Measurements from ENCODE around the gene C16orf96. TPM values are rescaled to one million over a fixed set of nuclear protein-coding genes. Genes with fewer than 3 reads are reported as not detected.

The C16orf96 gene
- total and polyA plus RNA-seq, 2 experiments from 2014 or later: not detected

DNA sequence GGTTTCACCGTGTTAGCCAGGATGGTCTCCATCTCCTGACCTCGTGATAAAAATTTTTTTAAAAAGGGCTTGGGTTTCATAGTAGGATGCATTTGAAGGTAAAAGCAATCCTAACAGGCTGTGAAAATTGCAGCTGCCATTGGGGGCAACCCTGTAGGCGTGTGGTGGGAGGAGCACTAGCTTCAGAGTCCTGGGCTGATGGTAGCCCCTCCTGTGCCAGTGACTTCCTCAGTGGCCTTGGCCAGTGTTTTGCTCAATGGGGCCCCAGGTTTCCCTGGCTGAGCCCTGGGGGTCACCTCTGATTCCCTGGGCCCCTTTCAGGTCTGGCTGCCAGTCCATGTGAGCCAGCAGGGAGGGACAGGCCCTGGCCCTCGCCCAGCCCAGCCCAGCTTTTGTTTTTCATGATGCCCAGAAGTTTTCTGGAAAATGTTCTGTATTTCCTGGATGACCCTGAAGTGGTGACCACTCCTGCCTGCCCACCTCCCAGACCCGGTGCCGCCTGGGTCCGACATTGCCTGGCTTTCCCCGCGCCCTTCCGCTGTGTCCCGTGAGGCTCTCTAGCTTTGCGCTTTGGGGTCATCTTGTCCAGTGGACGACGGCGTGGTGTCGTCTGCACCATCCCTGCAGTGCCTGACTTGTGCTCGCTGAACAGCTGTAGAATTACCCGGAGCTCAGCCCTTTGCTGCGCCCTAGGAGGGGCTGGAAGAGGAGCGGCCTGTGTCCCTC lies 77.9 kb downstream of the C16orf96 start:
- in situ Hi-C loops (cut with MboI): no loop called here
- Histone ChIP-seq H3K4me2 (ENCODE audit: unreplicated experiment) (no peak overlapping the region), H4K20me1 (ENCODE audit: insufficient read depth) (no peaks in the 10 kb centered on the region), H3K9me2 (ENCODE audit: insufficient read depth) (no peaks in the 10 kb centered on the region), H3K36me3 (ENCODE audit: low read depth) (no peaks in the 10 kb centered on the region), H3K4me1 (ENCODE audit: insufficient read depth) (no peaks in the 10 kb centered on the region), H3K4me3 (no peak overlapping the region), H3K9me3 (ENCODE audit: low read depth) (no peaks in the 10 kb centered on the region), H3K79me2 (ENCODE audit: insufficient read depth) (peaks cover 100% of the 10 kb centered on the region), H3K27ac (no peak overlapping the region), H3F3A (ENCODE audit: insufficient read depth) (no peaks in the 10 kb centered on the region), H3K9ac (no peak overlapping the region), H3K27me3 (replicated peaks; ENCODE audit: insufficient read depth) (no peaks in the 10 kb centered on the region), H2AFZ (no peak overlapping the region)
- 94% methylated on average over 20 of the region's 20 CpGs for WGBS, 2 experiments (ENCODE audit: low coverage in 1 of 2, low lambda C conversion rate in 2 of 2, missing lambda C conversion rate in 2 of 2)
- no peak for TF ChIP-seq EZH2phosphoT487 (IDR thresholded peaks at IDR 0.05; ENCODE audit: insufficient read depth, low read depth)
- no peak for TF ChIP-seq EZH2 (IDR thresholded peaks at IDR 0.05; ENCODE audit: insufficient read depth, poor library complexity, severe bottlenecking)
- DNase-seq: no peak

DNA sequence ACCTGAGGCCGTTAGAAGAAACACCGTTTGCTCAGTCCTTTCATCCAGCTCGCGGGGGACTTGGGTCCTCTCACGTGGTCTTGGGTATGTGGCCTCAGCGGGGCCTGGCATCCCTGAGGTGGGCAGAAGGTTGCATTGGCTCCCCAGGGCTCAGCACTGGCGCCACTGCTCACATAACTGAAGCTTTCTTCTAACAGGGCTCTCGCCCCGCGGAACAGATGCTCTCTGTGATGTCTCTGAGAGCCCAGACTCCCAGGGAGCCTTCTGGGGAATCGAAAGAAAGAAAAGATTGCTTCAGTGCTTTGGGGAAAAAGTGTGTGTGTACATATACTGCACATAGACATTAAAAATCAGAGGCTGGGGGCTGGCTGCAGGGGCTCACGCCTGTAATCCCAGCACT lies 78.6 kb downstream of the C16orf96 start:
- H3K36me3 ChIP-seq (ENCODE audit: low read depth): no peaks in the 10 kb centered on the region
- H3K9me3 ChIP-seq (ENCODE audit: low read depth): no peaks in the 10 kb centered on the region
- no peaks in the 10 kb centered on the region for H3F3A ChIP-seq (ENCODE audit: insufficient read depth)
- no peak overlapping the region for H2AFZ ChIP-seq
- TF ChIP-seq EZH2phosphoT487 (IDR thresholded peaks at IDR 0.05; ENCODE audit: insufficient read depth, low read depth) (no peak), EZH2 (IDR thresholded peaks at IDR 0.05; ENCODE audit: insufficient read depth, poor library complexity, severe bottlenecking) (no peak)
- H4K20me1 ChIP-seq (ENCODE audit: insufficient read depth): no peaks in the 10 kb centered on the region
- no peaks in the 10 kb centered on the region for H3K4me1 ChIP-seq (ENCODE audit: insufficient read depth)
- no peak overlapping the region for H3K4me3 ChIP-seq
- H3K9ac ChIP-seq: no peak overlapping the region
- 93 to 94% methylated on average over 12 of the region's 12 CpGs for WGBS, 2 experiments (ENCODE audit: low coverage in 1 of 2, low lambda C conversion rate in 2 of 2, missing lambda C conversion rate in 2 of 2)
- H3K27me3 ChIP-seq (replicated peaks; ENCODE audit: insufficient read depth): no peaks in the 10 kb centered on the region
- DNase-seq: no peak
- no peaks in the 10 kb centered on the region for H3K9me2 ChIP-seq (ENCODE audit: insufficient read depth)
- in situ Hi-C loops (cut with MboI): no loop called here
- peaks cover 100% of the 10 kb centered on the region for H3K79me2 ChIP-seq (ENCODE audit: insufficient read depth)
- no peak overlapping the region for H3K4me2 ChIP-seq (ENCODE audit: unreplicated experiment)
- no peak overlapping the region for H3K27ac ChIP-seq

DNA sequence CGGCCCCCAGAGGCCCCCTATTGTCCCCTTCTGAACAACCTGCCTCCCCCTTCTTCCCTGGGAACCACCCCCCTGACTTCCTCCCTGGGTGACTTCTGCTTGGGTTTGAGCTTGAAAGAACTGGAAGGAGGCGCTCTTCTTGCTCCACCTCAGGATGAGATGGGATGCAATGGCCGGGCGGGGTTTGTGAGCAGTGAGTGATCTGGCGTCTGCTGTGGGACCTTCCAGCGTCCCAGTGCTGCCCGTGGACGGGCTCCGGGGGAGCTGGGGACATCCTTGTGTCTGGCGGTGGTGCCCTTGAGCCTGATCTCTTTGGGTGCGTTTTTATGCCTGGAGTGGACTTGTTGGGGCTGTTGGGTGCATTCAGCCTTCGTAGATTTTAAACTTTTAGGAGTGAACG lies 80.1 kb downstream of the C16orf96 start:
- Histone ChIP-seq H3K4me1 (ENCODE audit: insufficient read depth) (no peaks in the 10 kb centered on the region), H3K4me2 (ENCODE audit: unreplicated experiment) (no peak overlapping the region), H3K36me3 (ENCODE audit: low read depth) (no peaks in the 10 kb centered on the region), H3K79me2 (ENCODE audit: insufficient read depth) (peaks cover 100% of the 10 kb centered on the region), H4K20me1 (ENCODE audit: insufficient read depth) (0 out of 2 replicates have a peak, but pooled peaks cover 6% of the 10 kb centered on the region), H3K4me3 (no peak overlapping the region), H2AFZ (no peak overlapping the region), H3K9ac (no peak overlapping the region), H3K9me2 (ENCODE audit: insufficient read depth) (no peaks in the 10 kb centered on the region), H3F3A (ENCODE audit: insufficient read depth) (no peaks in the 10 kb centered on the region), H3K27me3 (replicated peaks; ENCODE audit: insufficient read depth) (no peaks in the 10 kb centered on the region), H3K9me3 (ENCODE audit: low read depth) (no peaks in the 10 kb centered on the region), H3K27ac (no peak overlapping the region)
- no peak for DNase-seq
- in situ Hi-C loops (cut with MboI): no loop called here
- WGBS, 2 experiments (ENCODE audit: low coverage in 1 of 2, low lambda C conversion rate in 2 of 2, missing lambda C conversion rate in 2 of 2): 95 to 99% methylated on average over 13 of the region's 13 CpGs
- TF ChIP-seq EZH2phosphoT487 (IDR thresholded peaks at IDR 0.05; ENCODE audit: insufficient read depth, low read depth): no peak
- TF ChIP-seq EZH2 (IDR thresholded peaks at IDR 0.05; ENCODE audit: insufficient read depth, poor library complexity, severe bottlenecking): no peak

DNA sequence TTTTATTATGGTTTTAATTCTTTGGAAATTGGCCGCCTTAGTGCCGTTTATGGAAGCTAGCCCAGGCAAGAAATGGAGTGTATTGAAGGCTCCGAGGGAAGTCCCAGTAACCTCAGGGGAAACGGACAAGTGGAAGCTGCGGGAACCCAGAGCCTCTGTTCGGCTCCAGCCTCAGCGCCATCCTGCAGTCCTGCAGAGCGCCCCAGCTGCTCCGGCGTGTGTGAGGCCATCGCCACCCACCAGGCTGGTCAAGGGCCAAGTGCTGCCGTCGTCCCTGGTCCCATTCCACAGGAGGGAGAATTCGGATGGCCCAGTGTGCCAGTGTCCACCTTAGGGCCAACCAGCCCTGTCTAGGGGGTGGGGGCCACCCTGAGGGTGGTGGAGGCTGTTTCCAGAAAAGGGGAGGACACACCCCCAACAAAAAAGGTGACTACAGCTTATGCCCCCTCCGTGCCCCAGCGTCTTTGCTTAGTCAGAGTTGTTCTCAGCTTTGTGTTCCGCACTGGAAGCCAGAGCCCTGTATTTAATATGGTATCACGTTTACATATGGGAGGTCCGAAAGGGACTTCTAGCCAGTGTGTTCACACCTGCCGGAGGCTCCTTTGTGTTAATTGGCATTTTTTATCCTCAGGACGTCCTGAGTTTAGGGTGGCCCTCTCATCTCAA lies 81.5 kb downstream of the C16orf96 start:
- no peak for TF ChIP-seq EZH2 (IDR thresholded peaks at IDR 0.05; ENCODE audit: insufficient read depth, poor library complexity, severe bottlenecking)
- H2AFZ ChIP-seq: no peak overlapping the region
- no peak overlapping the region for H3K4me3 ChIP-seq
- no peaks in the 10 kb centered on the region for H3K27me3 ChIP-seq (replicated peaks; ENCODE audit: insufficient read depth)
- no peak overlapping the region for H3K4me2 ChIP-seq (ENCODE audit: unreplicated experiment)
- 46 to 47% methylated on average over 20 to 21 of the region's 21 CpGs for WGBS, 2 experiments (ENCODE audit: low coverage in 1 of 2, low lambda C conversion rate in 2 of 2, missing lambda C conversion rate in 2 of 2)
- no peaks in the 10 kb centered on the region for H3K9me3 ChIP-seq (ENCODE audit: low read depth)
- no peaks in the 10 kb centered on the region for H3F3A ChIP-seq (ENCODE audit: insufficient read depth)
- peak; percentile 16 for DNase-seq
- no peaks in the 10 kb centered on the region for H3K9me2 ChIP-seq (ENCODE audit: insufficient read depth)
- in situ Hi-C loops (cut with MboI): no loop called here
- no peak overlapping the region for H3K27ac ChIP-seq
- H3K9ac ChIP-seq: no peak overlapping the region
- H4K20me1 ChIP-seq (ENCODE audit: insufficient read depth): peaks cover 6% of the 10 kb centered on the region; the same call in 1 of the 2 replicates
- H3K79me2 ChIP-seq (ENCODE audit: insufficient read depth): peaks cover 100% of the 10 kb centered on the region
- H3K36me3 ChIP-seq (ENCODE audit: low read depth): no peaks in the 10 kb centered on the region
- no peaks in the 10 kb centered on the region for H3K4me1 ChIP-seq (ENCODE audit: insufficient read depth)

Data from GM23248 (cell line).